BE2C (cell line): Measurements from ENCODE around the gene TLR4.

ENCODE experiments used
- DNase-seq: peaks from one replicate; pipeline ENCODE4 v3.0.0-alpha.2; 2020
- H3K27me3 ChIP-seq: fragments of 250-450 bp; sonication (Bioruptor Pico); 2 replicates; pipeline ENCODE4 v1.5.1; 2020; ENCODE audit warnings: mild to moderate bottlenecking
- H3K36me3 ChIP-seq: fragments of 250-450 bp; sonication (Bioruptor Pico); 2 replicates; pipeline ENCODE4 v1.5.1; 2020; ENCODE audit warnings: mild to moderate bottlenecking
- H3K4me1 ChIP-seq: fragments of 250-450 bp; sonication (Bioruptor Pico); 2 replicates; pipeline ENCODE4 v1.5.1; 2020
- H3K4me3 ChIP-seq: 2 replicates; pipeline ENCODE4 v1.5.1; 2011; ENCODE audit warnings: low read depth, low read length
- H3K9me3 ChIP-seq: fragments of 250-450 bp; sonication (Bioruptor Pico); 2 replicates; pipeline ENCODE4 v1.5.1; 2020
- TF ChIP-seq, protein P1 (sequence below): IDR thresholded peaks from 2 replicates; pipeline ENCODE4 v1.5.1; 2012; ENCODE audit warnings: mild to moderate bottlenecking, low read depth, low read length

Gene TLR4

DNA sequence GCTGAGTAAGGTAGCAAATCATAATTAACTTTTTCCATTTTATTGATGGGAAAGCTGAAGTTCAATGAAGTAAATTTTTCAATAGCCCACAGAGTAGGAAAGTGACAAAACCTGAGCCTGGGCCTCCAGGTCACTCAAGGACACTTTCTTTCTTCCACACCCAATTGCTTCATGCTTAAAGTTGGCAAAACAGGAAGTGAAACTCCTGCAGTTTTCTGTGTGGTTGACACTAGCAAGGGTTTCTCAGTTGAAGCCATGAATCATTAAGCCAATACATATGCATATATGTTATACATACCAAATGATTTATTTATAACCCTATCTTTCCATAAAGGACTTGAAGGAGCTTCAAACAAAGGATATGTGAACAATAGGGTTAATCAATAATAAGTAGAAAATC lies 13.9 kb downstream of the TLR4 start:
- H3K27me3 ChIP-seq: no peaks in the 10 kb centered on the region
- peaks cover 20% of the 10 kb centered on the region for H3K4me1 ChIP-seq
- H3K4me3 ChIP-seq: no peak overlapping the region
- H3K9me3 ChIP-seq: no peaks in the 10 kb centered on the region
- no peak for DNase-seq
- TF ChIP-seq, protein P1, sequence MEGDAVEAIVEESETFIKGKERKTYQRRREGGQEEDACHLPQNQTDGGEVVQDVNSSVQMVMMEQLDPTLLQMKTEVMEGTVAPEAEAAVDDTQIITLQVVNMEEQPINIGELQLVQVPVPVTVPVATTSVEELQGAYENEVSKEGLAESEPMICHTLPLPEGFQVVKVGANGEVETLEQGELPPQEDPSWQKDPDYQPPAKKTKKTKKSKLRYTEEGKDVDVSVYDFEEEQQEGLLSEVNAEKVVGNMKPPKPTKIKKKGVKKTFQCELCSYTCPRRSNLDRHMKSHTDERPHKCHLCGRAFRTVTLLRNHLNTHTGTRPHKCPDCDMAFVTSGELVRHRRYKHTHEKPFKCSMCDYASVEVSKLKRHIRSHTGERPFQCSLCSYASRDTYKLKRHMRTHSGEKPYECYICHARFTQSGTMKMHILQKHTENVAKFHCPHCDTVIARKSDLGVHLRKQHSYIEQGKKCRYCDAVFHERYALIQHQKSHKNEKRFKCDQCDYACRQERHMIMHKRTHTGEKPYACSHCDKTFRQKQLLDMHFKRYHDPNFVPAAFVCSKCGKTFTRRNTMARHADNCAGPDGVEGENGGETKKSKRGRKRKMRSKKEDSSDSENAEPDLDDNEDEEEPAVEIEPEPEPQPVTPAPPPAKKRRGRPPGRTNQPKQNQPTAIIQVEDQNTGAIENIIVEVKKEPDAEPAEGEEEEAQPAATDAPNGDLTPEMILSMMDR: no peak
- no peaks in the 10 kb centered on the region for H3K36me3 ChIP-seq

DNA sequence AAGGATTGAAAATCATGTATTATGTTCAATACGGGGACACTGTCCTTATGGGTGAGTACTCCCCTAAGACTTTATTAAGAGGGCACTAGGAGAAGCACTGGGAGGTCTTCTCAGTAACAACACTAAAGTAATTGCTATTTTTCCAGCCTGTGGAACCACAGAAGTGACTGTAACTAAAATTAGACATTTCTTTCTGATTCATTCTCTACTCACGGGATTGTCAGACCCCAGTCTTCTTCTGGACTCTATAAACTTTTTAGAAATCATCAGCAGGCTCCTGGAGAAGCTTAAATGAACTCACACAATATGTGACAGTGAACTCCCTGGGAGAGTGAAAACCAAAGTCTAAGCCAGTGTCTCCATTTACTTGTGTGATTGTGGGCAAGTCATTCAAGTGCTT lies 14.5 kb downstream of the TLR4 start:
- Histone ChIP-seq H3K9me3 (no peaks in the 10 kb centered on the region), H3K4me3 (no peak overlapping the region), H3K36me3 (no peaks in the 10 kb centered on the region), H3K27me3 (no peaks in the 10 kb centered on the region), H3K4me1 (peaks cover 22% of the 10 kb centered on the region)
- TF ChIP-seq, protein P1: no peak
- no peak for DNase-seq

DNA sequence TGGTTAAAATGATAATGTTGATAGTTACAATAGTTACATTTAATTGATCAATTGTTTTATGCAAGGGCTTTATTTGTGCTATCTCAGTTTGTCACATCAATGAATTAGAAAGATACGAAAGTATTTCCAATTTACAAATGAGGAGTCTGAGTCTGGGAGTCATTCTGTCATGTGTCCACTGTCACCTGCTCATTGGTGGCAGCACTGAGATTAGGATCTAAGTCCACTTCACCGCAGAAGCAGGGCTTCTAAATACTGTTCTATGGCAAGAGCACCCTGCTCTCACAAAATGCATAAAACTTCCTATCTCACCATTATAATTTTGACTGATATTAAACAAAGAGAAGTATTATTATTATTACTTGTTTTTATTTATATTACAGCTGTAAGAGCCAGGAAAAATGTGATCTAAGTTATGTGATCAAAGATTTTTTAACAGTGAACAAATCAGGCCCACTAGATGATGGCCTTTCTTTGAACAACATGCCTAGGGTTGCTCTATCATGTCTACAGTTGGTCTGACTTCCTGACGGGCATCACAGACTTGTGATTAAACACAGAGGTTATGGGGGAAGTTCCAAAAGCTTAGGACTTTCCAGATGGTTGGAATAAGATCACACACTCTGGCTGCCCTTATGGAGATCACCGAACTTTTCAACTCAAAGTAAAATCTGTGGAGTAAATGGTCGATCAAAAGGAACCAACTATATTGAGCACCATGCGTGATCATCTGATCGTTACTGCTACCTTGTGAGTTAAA lies 15.1 kb downstream of the TLR4 start:
- Histone ChIP-seq H3K27me3 (no peaks in the 10 kb centered on the region), H3K36me3 (no peaks in the 10 kb centered on the region), H3K4me3 (no peak overlapping the region), H3K9me3 (no peaks in the 10 kb centered on the region), H3K4me1 (peaks cover 22% of the 10 kb centered on the region)
- no peak for DNase-seq
- TF ChIP-seq, protein P1: no peak

DNA sequence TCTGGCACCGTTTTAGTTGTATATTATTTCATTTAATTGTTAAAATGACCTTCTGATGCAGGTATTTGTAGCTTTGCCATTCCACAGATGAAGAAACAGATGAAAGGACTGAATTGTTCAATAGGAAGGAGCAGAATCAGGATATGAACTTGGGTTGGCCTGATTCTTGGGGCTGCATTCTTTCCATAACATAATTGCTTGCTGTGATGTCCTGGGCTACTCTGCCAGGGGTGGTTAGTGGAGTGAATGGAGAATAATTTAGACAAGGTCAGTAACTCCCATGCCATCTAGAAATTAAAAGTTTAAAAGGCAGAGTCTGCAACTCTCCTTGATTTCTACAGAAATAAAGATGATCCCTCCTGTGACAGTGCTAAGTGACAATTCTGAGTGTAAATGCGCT lies 15.9 kb downstream of the TLR4 start:
- Histone ChIP-seq H3K4me1 (peaks cover 22% of the 10 kb centered on the region), H3K9me3 (no peaks in the 10 kb centered on the region), H3K4me3 (no peak overlapping the region), H3K36me3 (no peaks in the 10 kb centered on the region), H3K27me3 (no peaks in the 10 kb centered on the region)
- TF ChIP-seq, protein P1: no peak
- DNase-seq: no peak

DNA sequence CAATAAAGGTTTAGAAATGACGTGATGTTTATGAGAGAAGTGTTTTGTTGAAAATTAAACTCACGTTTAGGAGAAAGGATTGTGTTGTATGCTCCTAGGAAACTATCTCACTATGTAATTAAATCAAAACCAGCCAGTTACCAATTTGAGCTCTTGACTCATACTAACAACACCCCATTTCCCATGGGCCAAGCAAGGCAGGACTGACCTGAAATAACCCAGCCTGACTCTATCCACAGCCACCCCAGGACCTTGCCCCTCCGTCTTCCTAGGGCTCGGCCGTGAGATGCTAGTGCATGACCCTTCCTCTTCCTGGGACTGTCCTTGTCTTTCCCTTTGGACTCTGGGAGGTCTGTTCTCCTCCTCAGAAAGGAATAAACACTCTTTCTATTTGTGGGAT lies 16.4 kb downstream of the TLR4 start:
- no peak overlapping the region for H3K4me3 ChIP-seq
- TF ChIP-seq, protein P1: no peak
- H3K4me1 ChIP-seq: peaks cover 19% of the 10 kb centered on the region
- H3K9me3 ChIP-seq: no peaks in the 10 kb centered on the region
- DNase-seq: peak; percentile 76
- H3K27me3 ChIP-seq: no peaks in the 10 kb centered on the region
- no peaks in the 10 kb centered on the region for H3K36me3 ChIP-seq

DNA sequence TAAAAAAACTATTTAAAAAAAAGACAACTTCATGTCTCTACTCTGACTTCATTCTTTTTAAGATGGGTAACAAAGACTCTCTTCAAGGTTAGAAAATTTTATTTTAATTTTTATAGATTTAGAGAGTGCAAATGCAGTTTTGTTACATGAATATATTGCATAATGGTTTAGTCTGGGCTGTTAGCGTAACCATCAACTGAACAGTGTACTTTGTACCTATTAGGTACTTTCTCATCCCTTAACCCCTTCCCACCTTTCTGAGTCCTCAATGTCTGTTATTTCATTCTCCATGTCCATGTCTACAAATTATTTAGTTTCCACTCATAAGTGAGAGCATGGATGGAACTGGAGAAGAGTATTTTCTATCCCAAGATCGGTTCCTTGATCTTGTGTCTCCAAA lies 16.8 kb downstream of the TLR4 start:
- H3K4me1 ChIP-seq: peaks cover 19% of the 10 kb centered on the region
- TF ChIP-seq, protein P1: no peak

More for the DNA sequence above, 16.8 kb downstream of the TLR4 start:
- H3K27me3 ChIP-seq: no peaks in the 10 kb centered on the region
- H3K36me3 ChIP-seq: no peaks in the 10 kb centered on the region
- H3K4me3 ChIP-seq: no peak overlapping the region
- no peaks in the 10 kb centered on the region for H3K9me3 ChIP-seq
- DNase-seq: no peak
